HepG2 (cell line): ENCODE results near the gene MPP7.

Experiments used
- YY1 ChIP-seq: IDR thresholded peaks from 2 replicates; pipeline ENCODE4 v1.6.1; 2011; ENCODE audit warnings: low read length, low read depth, moderate library complexity, mild to moderate bottlenecking; ENCODE audit not compliant: insufficient read depth, insufficient replicate concordance
- ZNF335 ChIP-seq: sonication (generic); formaldehyde crosslinking; IDR thresholded peaks from 2 replicates; pipeline ENCODE4 v1.4.0; 2020; ENCODE audit warnings: missing genetic modification reagents
- ZNF710 ChIP-seq: sonication (generic); formaldehyde crosslinking; IDR thresholded peaks from 2 replicates; pipeline ENCODE4 v1.5.0; 2020; ENCODE audit warnings: mild to moderate bottlenecking, missing genetic modification reagents, borderline replicate concordance
- TF ChIP-seq, protein P1 (sequence below): IDR thresholded peaks from 2 replicates; pipeline ENCODE4 v1.6.1; 2016
- TF ChIP-seq, protein P2 (sequence below): sonication (generic); formaldehyde crosslinking; IDR thresholded peaks from 2 replicates; pipeline ENCODE4 v1.4.0; 2020; ENCODE audit warnings: missing genetic modification reagents, borderline replicate concordance
- TF ChIP-seq, protein P3 (sequence below): sonication (generic); formaldehyde crosslinking; IDR thresholded peaks from 2 replicates; pipeline ENCODE4 v1.5.0; 2020; ENCODE audit warnings: mild to moderate bottlenecking, missing genetic modification reagents, moderate library complexity

GRCh38 chr10:28281726-28282315, 21.0 kb downstream of the MPP7 start:
- TF ChIP-seq, protein P1, sequence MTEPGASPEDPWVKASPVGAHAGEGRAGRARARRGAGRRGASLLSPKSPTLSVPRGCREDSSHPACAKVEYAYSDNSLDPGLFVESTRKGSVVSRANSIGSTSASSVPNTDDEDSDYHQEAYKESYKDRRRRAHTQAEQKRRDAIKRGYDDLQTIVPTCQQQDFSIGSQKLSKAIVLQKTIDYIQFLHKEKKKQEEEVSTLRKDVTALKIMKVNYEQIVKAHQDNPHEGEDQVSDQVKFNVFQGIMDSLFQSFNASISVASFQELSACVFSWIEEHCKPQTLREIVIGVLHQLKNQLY (CRISPR knock-in tag): no peak
- TF ChIP-seq, protein P2, sequence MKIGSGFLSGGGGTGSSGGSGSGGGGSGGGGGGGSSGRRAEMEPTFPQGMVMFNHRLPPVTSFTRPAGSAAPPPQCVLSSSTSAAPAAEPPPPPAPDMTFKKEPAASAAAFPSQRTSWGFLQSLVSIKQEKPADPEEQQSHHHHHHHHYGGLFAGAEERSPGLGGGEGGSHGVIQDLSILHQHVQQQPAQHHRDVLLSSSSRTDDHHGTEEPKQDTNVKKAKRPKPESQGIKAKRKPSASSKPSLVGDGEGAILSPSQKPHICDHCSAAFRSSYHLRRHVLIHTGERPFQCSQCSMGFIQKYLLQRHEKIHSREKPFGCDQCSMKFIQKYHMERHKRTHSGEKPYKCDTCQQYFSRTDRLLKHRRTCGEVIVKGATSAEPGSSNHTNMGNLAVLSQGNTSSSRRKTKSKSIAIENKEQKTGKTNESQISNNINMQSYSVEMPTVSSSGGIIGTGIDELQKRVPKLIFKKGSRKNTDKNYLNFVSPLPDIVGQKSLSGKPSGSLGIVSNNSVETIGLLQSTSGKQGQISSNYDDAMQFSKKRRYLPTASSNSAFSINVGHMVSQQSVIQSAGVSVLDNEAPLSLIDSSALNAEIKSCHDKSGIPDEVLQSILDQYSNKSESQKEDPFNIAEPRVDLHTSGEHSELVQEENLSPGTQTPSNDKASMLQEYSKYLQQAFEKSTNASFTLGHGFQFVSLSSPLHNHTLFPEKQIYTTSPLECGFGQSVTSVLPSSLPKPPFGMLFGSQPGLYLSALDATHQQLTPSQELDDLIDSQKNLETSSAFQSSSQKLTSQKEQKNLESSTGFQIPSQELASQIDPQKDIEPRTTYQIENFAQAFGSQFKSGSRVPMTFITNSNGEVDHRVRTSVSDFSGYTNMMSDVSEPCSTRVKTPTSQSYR (CRISPR knock-in tag): no peak
- TF ChIP-seq, protein P3, sequence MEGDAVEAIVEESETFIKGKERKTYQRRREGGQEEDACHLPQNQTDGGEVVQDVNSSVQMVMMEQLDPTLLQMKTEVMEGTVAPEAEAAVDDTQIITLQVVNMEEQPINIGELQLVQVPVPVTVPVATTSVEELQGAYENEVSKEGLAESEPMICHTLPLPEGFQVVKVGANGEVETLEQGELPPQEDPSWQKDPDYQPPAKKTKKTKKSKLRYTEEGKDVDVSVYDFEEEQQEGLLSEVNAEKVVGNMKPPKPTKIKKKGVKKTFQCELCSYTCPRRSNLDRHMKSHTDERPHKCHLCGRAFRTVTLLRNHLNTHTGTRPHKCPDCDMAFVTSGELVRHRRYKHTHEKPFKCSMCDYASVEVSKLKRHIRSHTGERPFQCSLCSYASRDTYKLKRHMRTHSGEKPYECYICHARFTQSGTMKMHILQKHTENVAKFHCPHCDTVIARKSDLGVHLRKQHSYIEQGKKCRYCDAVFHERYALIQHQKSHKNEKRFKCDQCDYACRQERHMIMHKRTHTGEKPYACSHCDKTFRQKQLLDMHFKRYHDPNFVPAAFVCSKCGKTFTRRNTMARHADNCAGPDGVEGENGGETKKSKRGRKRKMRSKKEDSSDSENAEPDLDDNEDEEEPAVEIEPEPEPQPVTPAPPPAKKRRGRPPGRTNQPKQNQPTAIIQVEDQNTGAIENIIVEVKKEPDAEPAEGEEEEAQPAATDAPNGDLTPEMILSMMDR: no peak
- TF ChIP-seq ZNF335 (CRISPR knock-in tag): no peak
- no peak for TF ChIP-seq YY1
- TF ChIP-seq ZNF710 (CRISPR knock-in tag): no peak
